D341Med (cell line): Measurements from ENCODE around the gene CC2D1A.

Experiments
- DNase-seq: peaks from one replicate; pipeline ENCODE4 v3.0.0; 2012; ENCODE audit warnings: low spot score

Gene CC2D1A

DNA sequence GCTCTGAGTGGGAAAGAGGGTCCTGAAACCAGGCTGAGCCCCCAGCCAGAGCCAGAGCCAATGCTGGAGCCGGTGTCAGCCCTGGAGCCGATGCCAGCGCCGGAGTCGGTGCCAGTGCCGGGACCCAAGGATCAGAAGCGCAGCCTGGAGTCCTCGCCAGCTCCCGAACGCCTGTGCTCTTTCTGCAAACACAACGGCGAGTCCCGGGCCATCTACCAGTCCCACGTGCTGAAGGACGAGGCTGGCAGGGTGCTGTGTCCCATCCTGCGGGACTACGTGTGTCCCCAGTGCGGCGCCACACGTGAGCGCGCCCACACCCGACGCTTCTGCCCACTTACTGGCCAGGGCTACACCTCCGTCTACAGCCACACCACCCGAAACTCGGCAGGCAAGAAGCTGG is 28.7 kb upstream of the CC2D1A start:
- DNase-seq: no peak

DNA sequence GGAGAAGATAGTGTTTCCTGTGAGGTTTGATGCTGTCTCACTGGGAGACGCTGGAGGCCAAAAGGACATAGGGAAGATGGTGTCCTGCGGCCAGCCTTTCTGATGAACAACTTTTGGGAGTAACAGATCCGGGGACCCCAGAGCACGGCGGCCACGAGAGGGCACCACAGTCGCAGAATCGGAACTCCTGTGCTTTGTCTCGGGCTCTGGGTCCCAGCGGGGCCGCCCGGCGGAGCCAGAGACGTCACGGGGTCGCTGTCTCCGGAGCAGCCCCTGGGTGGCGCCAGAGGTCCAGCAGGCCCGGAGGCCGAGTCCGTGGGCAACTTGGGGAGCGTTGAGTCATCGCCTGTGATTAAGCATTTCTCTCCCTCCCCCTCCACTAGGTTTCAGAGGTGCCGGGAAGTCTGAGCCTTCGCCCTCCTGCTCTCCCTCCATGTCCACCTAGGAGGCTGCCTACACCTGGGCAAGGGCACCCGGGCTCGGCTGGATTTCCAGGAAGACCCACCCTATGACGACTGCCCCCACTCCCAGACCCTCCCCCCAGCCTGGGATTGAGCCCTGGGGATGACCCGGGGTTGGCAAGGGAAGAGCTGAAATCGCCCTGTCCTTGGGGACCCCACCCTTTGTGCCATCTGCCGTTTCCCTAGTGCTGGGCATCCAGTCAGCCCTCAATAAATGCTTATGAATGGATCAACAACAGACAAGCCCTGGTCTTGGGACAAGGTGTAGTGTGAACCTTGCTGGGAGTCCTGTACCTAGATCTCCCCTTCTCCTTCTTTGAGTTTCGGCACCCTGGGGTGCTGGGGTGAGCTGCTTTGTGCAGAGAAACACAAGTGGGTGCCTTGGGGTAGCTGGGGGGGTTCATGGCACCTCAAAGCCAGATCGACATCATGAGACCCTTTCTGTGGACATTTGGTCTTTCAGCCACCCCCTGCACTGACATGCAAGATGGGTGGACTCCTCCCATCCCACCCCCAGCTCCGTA is 25.6 kb upstream of the CC2D1A start:
- peak; percentile 98 for DNase-seq

GRCh38 chr19:13881251-13881691 is 24.7 kb upstream of the CC2D1A start:
- DNase-seq: peak; percentile 33

GRCh38 chr19:13881692-13882418 is 24.1 kb upstream of the CC2D1A start:
- no peak for DNase-seq

- DNase-seq: no peak
These were observed 23.6 kb upstream of the CC2D1A start for GRCh38 chr19:13882419-13882795.

GRCh38 chr19:13882836-13883235 is 23.2 kb upstream of the CC2D1A start:
- DNase-seq: no peak

DNA sequence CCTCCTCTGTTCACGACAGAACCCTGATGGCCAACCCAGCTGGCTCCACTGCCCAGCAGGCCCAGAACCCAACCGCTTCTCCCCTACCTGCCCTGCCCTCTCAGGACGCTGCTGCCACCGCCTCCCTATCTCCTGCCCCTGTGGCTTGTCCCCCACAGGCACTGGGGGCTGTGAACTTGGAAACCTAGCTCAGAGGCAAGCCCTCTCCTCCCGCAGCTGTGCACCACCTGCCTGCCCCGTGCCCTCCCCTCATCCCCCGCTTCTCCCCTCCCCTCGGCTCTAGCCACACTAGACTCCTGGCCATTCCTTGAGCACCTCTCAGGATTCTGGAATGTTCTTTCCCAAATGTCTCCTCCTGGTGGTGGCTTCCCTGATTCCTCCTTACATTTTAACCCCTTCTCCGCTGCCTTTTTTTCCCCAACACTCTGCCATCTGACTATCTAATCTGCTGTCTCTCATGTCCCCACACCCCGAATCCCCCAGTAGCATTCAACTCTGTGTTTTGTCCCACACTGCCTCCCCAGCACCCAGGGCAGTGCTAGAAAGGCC is 22.4 kb upstream of the CC2D1A start:
- peak; percentile 32 for DNase-seq

GRCh38 chr19:13884726-13885591 is 21.0 kb upstream of the CC2D1A start:
- DNase-seq: peak; percentile 28

DNA sequence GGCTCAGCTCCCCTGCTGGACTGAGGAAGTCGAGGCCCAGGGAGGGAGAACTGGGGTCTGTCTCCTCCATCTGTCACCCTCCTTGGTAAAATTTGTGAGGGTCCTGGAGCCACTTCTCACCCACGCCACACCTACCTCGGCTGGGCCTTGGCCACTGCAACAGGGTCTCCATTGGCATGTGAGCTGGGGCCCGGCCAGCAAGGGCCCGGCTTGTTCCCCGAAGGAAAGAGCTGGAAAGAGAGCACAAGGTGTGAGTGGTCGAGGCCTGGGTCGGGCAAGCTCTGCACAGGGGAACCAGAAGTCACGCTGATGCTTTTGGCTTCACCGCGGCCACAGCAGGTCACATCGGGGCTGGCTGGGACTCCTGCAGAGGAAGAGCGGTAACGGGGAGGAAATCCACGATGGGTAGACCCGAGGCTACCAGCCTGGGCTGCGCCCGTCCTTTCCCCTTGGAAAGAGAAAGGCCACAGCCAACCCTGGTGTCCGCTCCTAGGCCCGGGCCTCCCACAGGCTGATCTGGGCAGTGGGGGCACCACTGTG is 20.1 kb upstream of the CC2D1A start:
- DNase-seq: no peak

GRCh38 chr19:13887018-13887436 is 19.0 kb upstream of the CC2D1A start:
- no peak for DNase-seq

DNA sequence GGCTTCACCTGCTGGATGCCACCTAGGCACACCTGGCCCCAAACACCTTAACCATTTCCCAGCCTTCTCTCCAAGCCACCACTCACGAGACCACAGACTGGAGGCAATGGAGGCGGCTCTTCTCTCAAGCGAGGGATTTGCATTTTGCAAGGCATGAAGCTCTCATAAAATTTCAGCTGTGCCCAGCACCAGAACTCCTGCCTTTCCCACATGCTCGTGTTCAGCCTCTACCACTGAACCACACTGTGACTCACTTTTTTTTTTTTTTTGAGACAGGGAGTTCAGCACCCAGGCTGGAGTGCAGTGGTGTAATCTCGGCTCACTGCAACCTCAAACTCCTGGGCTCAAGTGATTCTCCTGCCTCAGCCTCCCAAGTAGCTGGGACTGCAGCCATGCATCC is 18.5 kb upstream of the CC2D1A start:
- no peak for DNase-seq

DNA sequence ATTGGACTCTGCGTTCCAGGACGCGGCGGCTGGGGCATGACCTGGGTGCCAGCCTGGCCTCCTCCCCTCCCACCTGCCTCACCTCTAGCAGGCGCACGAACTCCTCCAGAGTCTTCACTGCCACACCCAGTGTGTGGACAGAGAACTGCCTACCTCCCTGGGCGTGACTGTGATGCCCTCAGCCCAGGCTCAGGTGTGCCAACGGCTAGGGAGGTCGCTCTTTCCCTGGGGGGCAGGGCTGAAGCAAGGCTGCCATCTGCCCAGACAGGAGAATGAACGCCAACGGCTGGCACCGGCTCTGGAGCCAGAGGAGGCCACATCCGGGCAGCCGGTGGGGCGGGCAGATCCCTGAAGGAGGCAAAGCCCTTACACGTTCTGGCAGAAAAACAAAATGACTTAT is 17.7 kb upstream of the CC2D1A start:
- peak; percentile 17 for DNase-seq

DNA sequence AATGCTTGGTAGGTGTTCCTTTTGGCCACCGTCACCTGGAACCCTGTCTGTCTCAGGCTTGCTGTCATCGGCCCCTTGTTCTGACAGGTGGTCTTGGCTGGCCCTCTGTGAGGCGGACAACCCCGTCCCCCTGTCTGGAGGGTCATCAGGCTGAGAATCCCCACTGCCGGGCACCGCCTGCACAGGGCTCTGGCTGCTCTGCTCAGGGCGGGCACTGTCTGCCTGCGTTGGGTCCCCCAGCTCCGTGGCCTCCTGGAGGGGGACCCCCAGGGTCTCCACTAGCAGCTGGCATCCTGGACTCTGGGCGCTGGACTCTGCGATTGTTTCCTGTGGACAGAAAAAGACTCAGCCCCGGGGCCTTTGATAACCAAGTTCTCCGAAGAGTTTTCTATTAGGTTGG is 15.9 kb upstream of the CC2D1A start:
- DNase-seq: peak; percentile 21

DNA sequence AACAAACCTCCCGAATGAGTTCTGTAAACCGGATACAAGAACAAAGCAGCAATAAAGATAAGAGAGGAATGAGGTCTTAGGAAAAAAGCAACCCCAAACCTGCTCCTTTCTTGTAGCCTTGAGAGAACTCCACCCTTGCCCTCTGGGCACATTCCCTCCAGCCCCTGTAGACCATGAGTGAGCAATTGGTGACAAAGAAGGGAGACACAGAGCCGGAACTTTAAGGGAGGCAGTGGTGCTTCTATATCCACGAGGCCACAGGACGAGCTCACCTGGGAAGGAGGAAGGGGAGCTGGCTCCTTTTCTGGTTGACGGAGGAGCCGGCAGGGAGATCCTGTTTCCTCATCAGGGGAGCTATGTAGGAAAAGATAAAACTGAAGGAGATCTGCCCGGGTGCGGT is 13.1 kb upstream of the CC2D1A start:
- DNase-seq: no peak

DNA sequence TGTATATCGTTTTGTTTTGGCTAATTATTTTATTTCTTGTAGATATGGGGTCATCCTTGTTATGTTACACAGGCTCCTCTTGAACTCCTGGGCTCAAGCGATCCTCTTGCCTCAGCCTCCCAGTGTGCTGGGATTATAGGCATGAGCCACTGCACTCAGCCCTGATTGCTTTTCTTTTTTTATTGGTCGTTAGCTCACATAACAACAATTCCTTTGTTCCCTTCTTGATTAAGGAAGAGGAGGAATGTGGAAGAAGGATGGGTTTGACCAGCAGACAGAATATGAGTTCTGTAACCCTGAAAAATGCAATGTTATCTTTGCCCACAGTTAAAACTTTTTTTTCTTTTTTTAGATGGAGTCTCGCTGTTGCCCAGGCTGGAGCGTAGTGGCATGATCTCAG is 11.4 kb upstream of the CC2D1A start:
- no peak for DNase-seq

- DNase-seq: no peak
These were observed 9.8 kb upstream of the CC2D1A start for GRCh38 chr19:13896227-13896626.

- DNase-seq: no peak
These were observed 6.6 kb upstream of the CC2D1A start for GRCh38 chr19:13899393-13899792.

DNA sequence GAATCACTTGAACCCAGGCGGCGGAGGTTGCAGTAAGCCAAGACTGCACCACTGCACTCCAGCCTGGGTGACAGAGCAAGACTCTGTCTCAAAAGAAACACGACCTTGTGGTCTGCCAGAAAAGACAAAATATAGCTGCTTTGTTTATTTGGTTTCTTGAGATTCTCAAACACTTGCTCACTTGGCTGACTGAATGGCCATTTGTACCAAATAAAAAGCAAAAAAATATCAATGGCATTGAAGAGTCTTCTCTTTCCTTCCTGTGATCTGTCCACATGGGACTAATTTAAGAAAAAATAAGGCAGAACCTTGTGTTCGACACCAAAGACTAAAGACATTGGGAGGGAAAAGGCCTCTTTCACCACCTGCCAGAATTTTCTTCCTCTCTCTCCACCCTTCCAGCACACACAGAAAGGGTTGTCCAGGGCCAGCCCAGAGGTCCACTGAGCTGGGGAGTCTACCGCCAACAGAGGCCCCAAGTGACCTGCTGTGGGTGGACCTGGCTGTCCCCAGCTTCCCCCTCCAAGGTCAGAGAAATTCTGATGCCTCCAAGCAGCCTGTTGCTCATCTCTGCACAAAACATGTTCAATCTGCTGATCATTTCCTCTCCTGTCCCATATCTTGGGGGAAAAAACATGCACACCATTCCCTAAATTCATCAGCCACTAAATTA is 6.0 kb upstream of the CC2D1A start:
- no peak for DNase-seq

DNA sequence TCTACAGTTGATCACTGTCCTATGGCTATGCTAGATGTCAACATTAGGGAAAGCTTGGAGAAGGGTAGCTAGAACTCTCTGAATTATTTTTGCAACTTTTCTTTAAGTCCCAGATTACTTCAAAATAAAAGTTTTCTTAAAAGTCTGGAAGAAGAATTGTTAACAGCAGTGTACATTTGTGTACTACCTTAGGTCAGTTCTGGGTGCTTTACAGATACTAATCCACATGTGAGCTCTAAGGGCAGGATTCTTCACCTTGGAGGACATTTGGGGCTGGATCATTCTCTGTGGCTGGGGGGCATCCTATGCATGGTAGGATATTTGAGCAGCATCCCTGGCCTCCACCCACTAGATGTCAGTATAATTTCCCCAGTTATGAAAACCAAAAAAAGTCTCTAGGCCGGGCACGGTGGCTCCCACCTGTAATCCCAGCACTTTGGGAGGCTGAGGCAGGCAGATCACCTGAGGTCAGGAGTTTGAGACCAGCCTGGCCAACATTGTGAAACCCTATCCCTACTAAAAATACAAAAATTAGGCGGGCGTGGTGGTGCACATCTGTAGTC is 2.9 kb upstream of the CC2D1A start:
- no peak for DNase-seq

GRCh38 chr19:13906521-13906904 is 512 bp downstream of the CC2D1A start:
- DNase-seq: peak; percentile 62

DNA sequence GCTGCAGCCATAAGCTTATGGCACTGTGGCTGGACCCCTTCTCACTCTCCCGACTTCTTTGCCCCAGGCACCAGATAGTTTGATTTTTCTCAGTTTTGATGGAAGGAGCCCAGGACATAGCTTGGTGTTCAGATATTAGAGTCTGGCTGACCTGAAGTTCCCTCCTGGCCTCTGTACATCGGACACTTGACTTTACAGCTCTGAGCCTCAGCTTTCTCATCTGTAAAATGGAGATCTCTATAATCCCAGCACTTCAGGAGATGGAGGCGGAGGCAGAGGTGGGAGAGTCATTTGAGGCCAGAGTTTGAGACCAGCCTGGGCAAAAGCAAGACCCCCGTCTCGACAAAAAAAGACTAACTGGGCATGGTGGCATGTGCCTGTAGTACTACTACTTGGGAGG is 909 bp downstream of the CC2D1A start:
- no peak for DNase-seq
